RWPE2 (cell line): Measurements from ENCODE around the gene ZDHHC1.
A peak's percentile ranks its signal among the peaks of the same experiment; 100 is the strongest.

Source experiments
- ATAC-seq: fragments of 200-7000 bp; cut with Tn5 transposase; 3 replicates; pipeline ENCODE4 v1.9.1; 2021; ENCODE audit warnings: low read depth
- DNase-seq: peaks from one replicate; pipeline ENCODE4 v3.0.0-alpha.2; 2020; ENCODE audit warnings: low spot score
- H3K27ac ChIP-seq: fragments of 450-650 bp; 2 replicates; pipeline ENCODE4 v1.5.1; 2017; ENCODE audit warnings: mild to moderate bottlenecking; ENCODE audit not compliant: poor library complexity, severe bottlenecking
- H3K27me3 ChIP-seq: fragments of 250-450 bp; sonication (Bioruptor Pico); 2 replicates; pipeline ENCODE4 v1.5.1; 2021; ENCODE audit warnings: mild to moderate bottlenecking, moderate library complexity; ENCODE audit not compliant: insufficient read depth, poor library complexity, severe bottlenecking
- H3K36me3 ChIP-seq: fragments of 250-450 bp; sonication (Bioruptor Pico); 2 replicates; pipeline ENCODE4 v1.5.1; 2020; ENCODE audit warnings: low read depth, mild to moderate bottlenecking, moderate library complexity
- H3K4me1 ChIP-seq: fragments of 250-450 bp; sonication (Bioruptor Pico); 2 replicates; pipeline ENCODE4 v1.5.1; 2021; ENCODE audit warnings: mild to moderate bottlenecking, moderate library complexity; ENCODE audit not compliant: insufficient read depth, poor library complexity, severe bottlenecking
- H3K4me3 ChIP-seq: fragments of 250-450 bp; sonication (Bioruptor Pico); 2 replicates; pipeline ENCODE4 v1.5.1; 2021; ENCODE audit warnings: mild to moderate bottlenecking, moderate library complexity; ENCODE audit not compliant: severe bottlenecking
- H3K9me3 ChIP-seq: fragments of 250-450 bp; sonication (Bioruptor Pico); 2 replicates; pipeline ENCODE4 v1.5.1; 2021; ENCODE audit warnings: mild to moderate bottlenecking, moderate library complexity; ENCODE audit not compliant: severe bottlenecking
- CTCF ChIP-seq: fragments of 450-650 bp; IDR thresholded peaks from one replicate; pipeline ENCODE4 v1.5.1; 2017; ENCODE audit warnings: mild to moderate bottlenecking, moderate library complexity; ENCODE audit not compliant: poor library complexity, severe bottlenecking

Gene ZDHHC1

GRCh38 chr16:67394155-67395104 lies 21.8 kb downstream of the ZDHHC1 start:
- H3K4me3 ChIP-seq, result no peak overlapping the region
- peaks cover 13% of the 10 kb centered on the region for H3K4me1 ChIP-seq
- H3K27ac ChIP-seq, result no peak overlapping the region
- ATAC-seq, result no peak
- TF ChIP-seq CTCF, result no peak
- H3K36me3 ChIP-seq, result no peaks in the 10 kb centered on the region
- no peaks in the 10 kb centered on the region for H3K9me3 ChIP-seq
- no peak for DNase-seq
- no peaks in the 10 kb centered on the region for H3K27me3 ChIP-seq

GRCh38 chr16:67393788-67394154 lies 22.5 kb downstream of the ZDHHC1 start:
- DNase-seq (peak; percentile 47), ATAC-seq (no peak)
- H3K36me3 ChIP-seq, result no peaks in the 10 kb centered on the region
- no peaks in the 10 kb centered on the region for H3K27me3 ChIP-seq
- no peaks in the 10 kb centered on the region for H3K9me3 ChIP-seq
- peaks cover 13% of the 10 kb centered on the region for H3K4me1 ChIP-seq
- H3K4me3 ChIP-seq, result peak overlapping the region; percentile 8
- H3K27ac ChIP-seq, result no peak overlapping the region
- TF ChIP-seq CTCF, result no peak

GRCh38 chr16:67393111-67393787 lies 23.0 kb downstream of the ZDHHC1 start, which contains the start of gene TPPP3:
TSS of gene TPPP3 (minus strand) at chr16:67393498. CDS start at chr16:67391111, 2,387 bp downstream.
- Histone ChIP-seq H3K36me3 (no peaks in the 10 kb centered on the region), H3K27me3 (no peaks in the 10 kb centered on the region), H3K4me3 (peak within 1 kb of the TSS; percentile 8), H3K9me3 (no peaks in the 10 kb centered on the region), H3K4me1 (peaks cover 13% of the 10 kb centered on the region), H3K27ac (no peak within 1 kb of the TSS)
- TF ChIP-seq CTCF, result peak; percentile 47
- ATAC-seq (peak; percentile 42), DNase-seq (no peak)

GRCh38 chr16:67392301-67393059 lies 23.8 kb downstream of the ZDHHC1 start:
- TF ChIP-seq CTCF, result no peak
- no peak overlapping the region for H3K27ac ChIP-seq
- H3K27me3 ChIP-seq, result no peaks in the 10 kb centered on the region
- DNase-seq, result peak; percentile 39
- H3K4me3 ChIP-seq, result no peak overlapping the region
- ATAC-seq, result no peak
- no peaks in the 10 kb centered on the region for H3K36me3 ChIP-seq
- H3K4me1 ChIP-seq, result peaks cover 13% of the 10 kb centered on the region
- H3K9me3 ChIP-seq, result no peaks in the 10 kb centered on the region
